SK-N-SH (cell line): ENCODE results near the gene DDX21. TPM values are rescaled to one million over a fixed set of nuclear protein-coding genes. Genes with fewer than 3 reads are reported as not detected.

Experiments
- CTCF ChIA-PET: fragments of 300-600, 350-600 bp; formaldehyde crosslinking; extraction: SDS; loops from one replicate; lab custom pipeline; 2021; lab: Yijun Ruan, JAX
- POLR2A ChIA-PET: fragments of 350-600 bp; sonication (Branson Sonifier 250); formaldehyde crosslinking; extraction: SDS; loops from one replicate; lab custom pipeline; 2020; ENCODE audit warnings: antibody characterized with exemption, inconsistent platforms; lab: Yijun Ruan, JAX
- DNase-seq: peaks from one replicate; pipeline ENCODE4 v3.0.0; 2012
- H2AFZ ChIP-seq: fragments of 200-600 bp; sonication (generic); 2 replicates; pipeline ENCODE4 v1.8.1; 2016; ENCODE audit warnings: antibody characterized with exemption, mild to moderate bottlenecking, low read depth
- H3F3A ChIP-seq: fragments of 200-600 bp; sonication (generic); replicated peaks from 2 replicates; pipeline ENCODE3; 2016; ENCODE audit warnings: antibody characterized with exemption, mild to moderate bottlenecking; ENCODE audit not compliant: insufficient read depth
- H3K27ac ChIP-seq, 2 experiments: fragments of 200-500 bp in 1 of 2; fragments of 200-600 bp in 1 of 2; sonication (Bioruptor generic) in 1 of 2; sonication (generic), shearing (Covaris generic) in 1 of 2; 2 replicates each; pipeline versions ENCODE4 v1.5.1 to v1.6.1; 2014 to 2016; ENCODE audit warnings: low read depth in 2 of 2, inconsistent platforms in 1 of 2, low read length in 1 of 2, mild to moderate bottlenecking in 1 of 2, mixed read lengths in 1 of 2
- H3K27me3 ChIP-seq: fragments of 200-600 bp; sonication (generic), shearing (Covaris generic); 2 replicates; pipeline ENCODE4 v1.6.1; 2016; ENCODE audit warnings: mixed run types; ENCODE audit not compliant: insufficient read depth
- H3K36me3 ChIP-seq, 2 experiments: fragments of 200-500 bp in 1 of 2; fragments of 200-600 bp in 1 of 2; sonication (Bioruptor generic) in 1 of 2; sonication (generic) in 1 of 2; replicated peaks in 1 of 2; 2 replicates each; pipeline versions ENCODE3 to v1.5.1; 2014 to 2016; ENCODE audit warnings: low read length in 1 of 2, mild to moderate bottlenecking in 1 of 2; ENCODE audit not compliant: insufficient read depth in 2 of 2, control insufficient read depth in 1 of 2
- H3K4me1 ChIP-seq, 2 experiments: fragments of 200-500 bp in 1 of 2; fragments of 200-600 bp in 1 of 2; sonication (Bioruptor generic) in 1 of 2; sonication (generic), shearing (Covaris generic) in 1 of 2; 2 replicates each; pipeline versions ENCODE4 v1.5.1 to v1.6.1; 2014 to 2016; ENCODE audit warnings: low read depth in 1 of 2, low read length in 1 of 2, mixed run types in 1 of 2; ENCODE audit not compliant: insufficient read depth in 2 of 2, control insufficient read depth in 1 of 2
- H3K4me2 ChIP-seq: fragments of 200-600 bp; sonication (generic), shearing (Covaris generic); 2 replicates; pipeline ENCODE4 v1.6.1; 2017; ENCODE audit warnings: mixed run types
- H3K4me3 ChIP-seq, 2 experiments: fragments of 200-500 bp in 1 of 2; fragments of 200-600 bp in 1 of 2; sonication (Bioruptor generic) in 1 of 2; sonication (generic), shearing (Covaris generic) in 1 of 2; 2 replicates each; pipeline versions ENCODE4 v1.5.1 to v1.8.1; 2014 to 2016; ENCODE audit warnings: low read depth in 2 of 2, inconsistent platforms in 1 of 2, low read length in 1 of 2, mild to moderate bottlenecking in 1 of 2, mixed read lengths in 1 of 2, moderate library complexity in 1 of 2
- H3K79me2 ChIP-seq: fragments of 200-600 bp; sonication (generic); 2 replicates; pipeline ENCODE4 v1.8.1; 2017; ENCODE audit warnings: mild to moderate bottlenecking; ENCODE audit not compliant: insufficient read depth
- H3K9ac ChIP-seq: fragments of 200-600 bp; sonication (generic); 2 replicates; pipeline ENCODE4 v1.6.1; 2017; ENCODE audit warnings: mixed run types
- H3K9me2 ChIP-seq: fragments of 200-600 bp; sonication (generic); 2 replicates; pipeline ENCODE4 v1.6.1; 2017; ENCODE audit warnings: mixed run types
- H3K9me3 ChIP-seq: fragments of 200-600 bp; sonication (generic); 2 replicates; pipeline ENCODE4 v1.6.1; 2017; ENCODE audit warnings: mixed run types, mild to moderate bottlenecking, moderate library complexity
- H4K20me1 ChIP-seq: fragments of 200-600 bp; sonication (generic); 2 replicates; pipeline ENCODE4 v1.6.1; 2017; ENCODE audit warnings: mild to moderate bottlenecking, mixed run types; ENCODE audit not compliant: insufficient read depth
- CHD2 ChIP-seq: fragments of 150-350 bp; IDR thresholded peaks from 2 replicates; pipeline ENCODE4 v1.6.1; 2018; ENCODE audit warnings: low read length; ENCODE audit not compliant: partially characterized antibody
- EP300 ChIP-seq, 2 experiments: IDR thresholded peaks; 2 replicates each; pipeline versions ENCODE4 v1.4.0 to v1.6.1; 2012; ENCODE audit warnings: borderline replicate concordance in 1 of 2, low read depth in 1 of 2, low read length in 1 of 2
- EZH2phosphoT487 ChIP-seq: fragments of 200-600 bp; sonication (generic); IDR thresholded peaks from 2 replicates; pipeline ENCODE4 v1.6.1; 2017; ENCODE audit warnings: low read depth, mixed run types, mild to moderate bottlenecking, antibody characterized with exemption, moderate library complexity, borderline replicate concordance
- FOSL2 ChIP-seq: IDR thresholded peaks from 2 replicates; pipeline ENCODE4 v1.4.0; 2012; ENCODE audit warnings: low read depth, mild to moderate bottlenecking, moderate library complexity, borderline replicate concordance
- FOXJ3 ChIP-seq: sonication (generic); formaldehyde crosslinking; IDR thresholded peaks from 2 replicates; pipeline ENCODE4 v1.5.1; 2020; ENCODE audit warnings: mild to moderate bottlenecking, missing genetic modification reagents
- GABPA ChIP-seq: IDR thresholded peaks from 2 replicates; pipeline ENCODE4 v1.4.0; 2012; ENCODE audit warnings: low read depth, mild to moderate bottlenecking
- GATA2 ChIP-seq: sonication (generic); formaldehyde crosslinking; IDR thresholded peaks from 2 replicates; pipeline ENCODE4 v1.5.0; 2020; ENCODE audit warnings: mild to moderate bottlenecking, missing genetic modification reagents
- MAX ChIP-seq: IDR thresholded peaks from 2 replicates; pipeline ENCODE4 v1.4.0; 2012; ENCODE audit warnings: low read depth
- MEF2A ChIP-seq: IDR thresholded peaks from 2 replicates; pipeline ENCODE4 v1.4.0; 2012; ENCODE audit warnings: low read depth, borderline replicate concordance
- MXI1 ChIP-seq: IDR thresholded peaks from 2 replicates; pipeline ENCODE4 v1.6.1; 2012; ENCODE audit warnings: mild to moderate bottlenecking, low read depth, low read length, improper control_type of control experiment
- NRF1 ChIP-seq: IDR thresholded peaks from 2 replicates; pipeline ENCODE4 v1.6.1; 2012; ENCODE audit warnings: low read depth, mild to moderate bottlenecking, low read length
- PBX3 ChIP-seq: IDR thresholded peaks from 2 replicates; pipeline ENCODE4; 2012
- POLR2AphosphoS5 ChIP-seq: IDR thresholded peaks from 2 replicates; pipeline ENCODE4 v1.6.1; 2012; ENCODE audit warnings: low read depth, low read length
- RAD21 ChIP-seq: IDR thresholded peaks from 2 replicates; pipeline ENCODE4 v1.6.1; 2012; ENCODE audit warnings: mild to moderate bottlenecking, low read length
- RCOR1 ChIP-seq: fragments of 150-350 bp; IDR thresholded peaks from 2 replicates; pipeline ENCODE4 v1.6.1; 2017; ENCODE audit warnings: antibody characterized with exemption, low read length
- REST ChIP-seq: IDR thresholded peaks from 2 replicates; pipeline ENCODE4 v1.6.1; 2012; ENCODE audit warnings: mild to moderate bottlenecking, low read depth, low read length, moderate library complexity
- RFX5 ChIP-seq: IDR thresholded peaks from 2 replicates; pipeline ENCODE4 v1.6.1; 2012; ENCODE audit warnings: mild to moderate bottlenecking, improper control_type of control experiment, low read length
- RXRA ChIP-seq: IDR thresholded peaks from 2 replicates; pipeline ENCODE4 v1.4.0; 2012; ENCODE audit warnings: low read depth, mild to moderate bottlenecking, borderline replicate concordance
- SIN3A ChIP-seq: IDR thresholded peaks from 2 replicates; pipeline ENCODE4 v1.6.1; 2012; ENCODE audit warnings: low read depth, mild to moderate bottlenecking, low read length, moderate library complexity, borderline replicate concordance
- TCF12 ChIP-seq: IDR thresholded peaks from 2 replicates; pipeline ENCODE4 v1.4.0; 2012
- TEAD4 ChIP-seq: IDR thresholded peaks from 2 replicates; pipeline ENCODE4 v1.4.0; 2012; ENCODE audit warnings: mild to moderate bottlenecking, borderline replicate concordance; ENCODE audit not compliant: insufficient read depth
- USF1 ChIP-seq: IDR thresholded peaks from 2 replicates; pipeline ENCODE4 v1.4.0; 2012; ENCODE audit warnings: low read depth, borderline replicate concordance
- YY1 ChIP-seq: IDR thresholded peaks from 2 replicates; pipeline ENCODE4 v1.4.0; 2012; ENCODE audit warnings: low read depth, mild to moderate bottlenecking
- ZBTB33 ChIP-seq: IDR thresholded peaks from 2 replicates; pipeline ENCODE4 v1.4.0; 2012; ENCODE audit warnings: low read depth, borderline replicate concordance
- WGBS: methylation state at CpG from one replicate; pipeline ENCODE4 v1.1.6; 2017; ENCODE audit warnings: low lambda C conversion rate; 5-methylcytosine and 5-hydroxymethylcytosine counted together
- polyA plus RNA-seq, 3 experiments: library from polyadenylated mRNA; depleted of rRNA; stranded (reverse); fragments of >200 nt; gene quantifications; 2 replicates each; pipeline ENCODE4 v1.2.3, GENCODE V29; 2012

The DDX21 gene
- 40.1 and 58.4 TPM in 2 replicates for polyA plus RNA-seq (2012; rRNA removed)
- 66.7 and 81.9 TPM in 2 replicates for polyA plus RNA-seq (2012; cell fraction: cytosol; rRNA removed)
- 15.2 and 44.1 TPM in 2 replicates for polyA plus RNA-seq (2012; cell fraction: nucleus; rRNA removed)

GRCh38 chr10:68955832-68956532, at the start of gene DDX21:
Gene DDX21, plus strand, starts transcription at chr10:68956170. Its CDS starts 56 bp downstream, at chr10:68956226.
- ChIA-PET POLR2A (interaction anchor here (0.8 to 2.0 kb wide), 12 partner anchors 12 to 1191 kb away, joined by 3 to 9 read pairs (median 4); partner anchors contain the start of genes CCAR1, DDX50, SUPV3L1 and TYSND1), CTCF (interaction anchor here (0.7 to 2.0 kb wide), 12 partner anchors 9 to 145 kb away, joined by 3 to 9 read pairs (median 5); no protein-coding TSS in a partner anchor)
- peak within 1 kb of the TSS; percentile 95 for H3K4me2 ChIP-seq
- H3K27me3 ChIP-seq = no peaks in the 10 kb centered on the region
- peak within 1 kb of the TSS; percentile 91 to 94 for H3K27ac ChIP-seq
- H2AFZ ChIP-seq = peak within 1 kb of the TSS; percentile 95
- peaks cover 12 to 23% of the 10 kb centered on the region in 2 experiments for H3K36me3 ChIP-seq
- peak within 1 kb of the TSS; percentile 79 to 94 for H3K4me3 ChIP-seq
- peaks cover 55% of the 10 kb centered on the region for H3K79me2 ChIP-seq
- peaks cover 27% of the 10 kb centered on the region for H3F3A ChIP-seq
- H3K9ac ChIP-seq = peak within 1 kb of the TSS; percentile 89
- peaks cover 0 to 6% of the 10 kb centered on the region in 2 experiments; a peak in 2 of 4 replicates for H3K4me1 ChIP-seq
- H3K9me2 ChIP-seq = no peaks in the 10 kb centered on the region
- peaks cover 39% of the 10 kb centered on the region for H4K20me1 ChIP-seq
- 1% methylated on average over 27 of the region's 53 CpGs for WGBS
- no peaks in the 10 kb centered on the region for H3K9me3 ChIP-seq
- peak; percentile 95 for DNase-seq
- TF ChIP-seq GABPA = peak; percentile 99
- TF ChIP-seq FOXJ3 (CRISPR knock-in tag) = no peak
- TF ChIP-seq GATA2 (CRISPR knock-in tag) = no peak
- no peak for TF ChIP-seq ZBTB33
- no peak for TF ChIP-seq EZH2phosphoT487
- TF ChIP-seq EP300 (IDR thresholded peaks at IDR 0.05; ENCODE audit: borderline replicate concordance in 1 of 2, low read depth in 1 of 2, low read length in 1 of 2) = no peak
- no peak for TF ChIP-seq RCOR1
- TF ChIP-seq NRF1 = no peak
- no peak; the same call in 1 of the 2 replicates for TF ChIP-seq PBX3
- TF ChIP-seq USF1 = no peak
- TF ChIP-seq YY1 = peak; percentile 68; the same call in 1 of the 2 replicates
- peak; percentile 95 for TF ChIP-seq MXI1
- no peak for TF ChIP-seq CHD2
- TF ChIP-seq RXRA = no peak
- no peak for TF ChIP-seq RFX5
- peak; percentile 100 for TF ChIP-seq MAX
- TF ChIP-seq POLR2AphosphoS5 = peak; percentile 91
- TF ChIP-seq RAD21 = no peak
- no peak for TF ChIP-seq FOSL2
- TF ChIP-seq SIN3A = peak; percentile 96; the same call in 1 of the 2 replicates
- 0 out of 2 replicates have a peak, but pooled peaks have one; percentile 36 for TF ChIP-seq REST
- TF ChIP-seq MEF2A = no peak
- TF ChIP-seq TEAD4 = no peak
- peak; percentile 19; the same call in 1 of the 2 replicates for TF ChIP-seq TCF12
